ENCODE measurements around the gene DCAF4. TPM values are rescaled to one million over a fixed set of nuclear protein-coding genes. Genes with fewer than 3 reads are reported as not detected.

Gene DCAF4
- total RNA-seq, 1 experiment from 2014 or later = 39.4 TPM

DNA sequence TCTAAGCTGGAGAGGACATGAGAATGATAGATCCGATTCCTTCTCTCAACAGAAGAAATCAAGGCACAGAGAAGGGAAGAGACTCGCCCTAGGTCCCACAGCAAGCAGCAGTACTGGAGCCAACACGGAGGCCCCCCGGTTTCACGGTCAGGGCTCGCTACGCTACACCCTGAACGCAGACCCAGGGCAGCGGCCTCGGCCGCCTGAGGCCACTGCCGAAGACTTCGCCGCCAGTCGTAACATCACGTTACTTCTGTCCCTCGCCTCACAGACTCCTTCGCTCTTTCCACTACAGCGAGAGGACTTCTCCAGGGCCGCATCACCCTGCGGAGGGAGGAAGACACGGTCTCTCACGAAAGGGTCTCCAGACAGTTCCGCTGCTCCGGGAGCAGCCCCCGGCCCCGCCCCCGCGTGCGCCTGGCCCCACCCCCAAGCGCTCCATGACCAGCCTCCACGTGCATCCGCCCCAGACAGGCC is 411 bp upstream of the DCAF4 start:
- intact Hi-C loops (cut with micrococcal nuclease) = no loop called here

DNA sequence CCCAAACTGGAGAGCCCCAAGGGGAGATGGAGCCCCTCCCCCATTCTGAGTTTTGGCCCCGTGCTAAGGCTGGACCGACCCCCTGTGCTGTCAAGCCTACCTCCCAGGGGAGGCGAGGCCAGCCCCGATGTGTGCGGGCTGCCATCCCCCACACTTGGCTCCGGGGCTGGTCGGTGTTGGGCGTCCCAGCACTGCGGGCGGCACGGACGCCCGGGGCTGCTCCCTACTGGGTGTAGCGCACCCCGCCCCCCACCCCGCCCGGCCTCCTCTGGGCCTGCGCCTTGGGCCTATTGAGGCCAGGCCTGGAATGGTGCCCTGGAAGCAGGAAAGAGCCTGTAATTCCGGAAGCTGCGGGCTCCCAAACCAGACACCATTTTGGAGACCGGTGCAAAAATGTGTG is 2.6 kb downstream of the DCAF4 start:
- BruUV-seq (replicated peaks) = no TSS peak
- H3K27me3 Mint-ChIP-seq (ENCODE audit: insufficient read depth, unreplicated experiment) = no peaks in the 10 kb centered on the region
- no peak for DNase-seq (ENCODE audit: unreplicated experiment)
- TF ChIP-seq, protein P1, sequence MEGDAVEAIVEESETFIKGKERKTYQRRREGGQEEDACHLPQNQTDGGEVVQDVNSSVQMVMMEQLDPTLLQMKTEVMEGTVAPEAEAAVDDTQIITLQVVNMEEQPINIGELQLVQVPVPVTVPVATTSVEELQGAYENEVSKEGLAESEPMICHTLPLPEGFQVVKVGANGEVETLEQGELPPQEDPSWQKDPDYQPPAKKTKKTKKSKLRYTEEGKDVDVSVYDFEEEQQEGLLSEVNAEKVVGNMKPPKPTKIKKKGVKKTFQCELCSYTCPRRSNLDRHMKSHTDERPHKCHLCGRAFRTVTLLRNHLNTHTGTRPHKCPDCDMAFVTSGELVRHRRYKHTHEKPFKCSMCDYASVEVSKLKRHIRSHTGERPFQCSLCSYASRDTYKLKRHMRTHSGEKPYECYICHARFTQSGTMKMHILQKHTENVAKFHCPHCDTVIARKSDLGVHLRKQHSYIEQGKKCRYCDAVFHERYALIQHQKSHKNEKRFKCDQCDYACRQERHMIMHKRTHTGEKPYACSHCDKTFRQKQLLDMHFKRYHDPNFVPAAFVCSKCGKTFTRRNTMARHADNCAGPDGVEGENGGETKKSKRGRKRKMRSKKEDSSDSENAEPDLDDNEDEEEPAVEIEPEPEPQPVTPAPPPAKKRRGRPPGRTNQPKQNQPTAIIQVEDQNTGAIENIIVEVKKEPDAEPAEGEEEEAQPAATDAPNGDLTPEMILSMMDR (IDR thresholded peaks at IDR 0.05; ENCODE audit: unreplicated experiment) = no peak
- no peak overlapping the region for H3K4me3 Mint-ChIP-seq (ENCODE audit: unreplicated experiment)
- ChIA-PET CTCF (interaction anchor here (0.5 kb wide), 1 partner anchor 425 kb away, joined by 3 read pairs; no protein-coding TSS in a partner anchor), POLR2A (interaction anchor here (0.6 to 0.7 kb wide), 2 partner anchors 9 to 13 kb away, joined by 3 read pairs; no protein-coding TSS in a partner anchor)
- H3K27ac Mint-ChIP-seq (ENCODE audit: low read depth, unreplicated experiment) = no peak overlapping the region
- intact Hi-C loops (cut with micrococcal nuclease) = no loop called here
- H3K9me3 Mint-ChIP-seq (ENCODE audit: unreplicated experiment) = no peaks in the 10 kb centered on the region
- peaks cover 6% of the 10 kb centered on the region for H3K36me3 Mint-ChIP-seq (ENCODE audit: insufficient read depth, unreplicated experiment)
- H3K4me1 Mint-ChIP-seq (ENCODE audit: insufficient read depth, unreplicated experiment) = no peaks in the 10 kb centered on the region

More for the DNA sequence above, 411 bp upstream of the DCAF4 start:
- Mint-ChIP-seq H3K27ac (ENCODE audit: low read depth, unreplicated experiment) (peak overlapping the region; percentile 96), H3K4me1 (ENCODE audit: insufficient read depth, unreplicated experiment) (no peaks in the 10 kb centered on the region), H3K9me3 (ENCODE audit: unreplicated experiment) (no peaks in the 10 kb centered on the region), H3K4me3 (ENCODE audit: unreplicated experiment) (peak overlapping the region; percentile 90), H3K27me3 (ENCODE audit: insufficient read depth, unreplicated experiment) (no peaks in the 10 kb centered on the region), H3K36me3 (ENCODE audit: insufficient read depth, unreplicated experiment) (peaks cover 6% of the 10 kb centered on the region)
- CTCF ChIA-PET = interaction anchor here (0.6 to 2.1 kb wide), 3 partner anchors 20 to 406 kb away, joined by 3 to 11 read pairs (median 4); no protein-coding TSS in a partner anchor
- BruUV-seq (replicated peaks) = TSS peak; percentile 82
- TF ChIP-seq, protein P1 (IDR thresholded peaks at IDR 0.05; ENCODE audit: unreplicated experiment) = no peak
- no peak for DNase-seq (ENCODE audit: unreplicated experiment)
- POLR2A ChIA-PET = interaction anchor here (0.8 to 3.1 kb wide), 9 partner anchors 13 to 412 kb away, joined by 3 to 12 read pairs (median 5); partner anchors contain the start of genes DPF3, RBM25 and ZFYVE1

DNA sequence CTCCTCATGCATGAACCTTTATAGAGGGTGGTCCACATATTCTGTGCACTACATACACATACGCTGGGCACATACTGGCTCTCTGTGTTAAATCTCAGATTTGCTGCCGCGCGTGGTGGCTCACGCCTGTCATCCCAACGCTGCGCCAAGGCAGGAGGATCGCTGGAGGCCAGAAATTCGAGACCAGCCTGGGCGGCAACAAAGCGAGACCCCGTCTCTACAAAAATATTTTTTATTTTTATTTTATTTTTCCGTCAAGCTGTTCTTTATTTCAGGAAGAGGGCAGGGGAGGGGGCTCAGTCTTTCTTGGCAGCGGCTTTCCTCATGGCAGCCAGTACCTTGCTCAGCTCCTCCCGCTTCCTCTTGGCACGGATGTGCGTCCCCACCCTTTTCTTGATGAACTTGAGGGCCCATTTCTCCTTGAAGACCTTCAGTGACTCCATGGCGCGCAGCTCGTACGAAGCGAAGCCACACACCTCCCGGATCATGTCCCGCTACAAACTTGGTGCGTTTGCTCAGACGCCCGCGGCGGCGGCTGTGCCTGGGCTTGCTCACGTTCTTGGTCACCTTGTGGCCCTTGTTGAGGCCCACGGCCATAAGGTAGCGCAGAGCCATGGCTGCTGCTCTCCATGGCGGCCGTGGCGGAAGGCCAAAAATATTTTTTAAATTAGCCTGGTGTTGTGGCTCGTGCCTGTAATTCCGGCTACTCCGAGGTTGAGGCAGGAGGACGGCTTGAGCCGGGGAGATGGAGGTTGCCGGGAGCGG is 3.2 kb downstream of the DCAF4 start:
- POLR2A ChIA-PET = interaction anchor here (0.6 to 0.7 kb wide), 2 partner anchors 9 to 12 kb away, joined by 3 read pairs; no protein-coding TSS in a partner anchor
- H3K9me3 Mint-ChIP-seq (ENCODE audit: unreplicated experiment) = no peaks in the 10 kb centered on the region

DNA sequence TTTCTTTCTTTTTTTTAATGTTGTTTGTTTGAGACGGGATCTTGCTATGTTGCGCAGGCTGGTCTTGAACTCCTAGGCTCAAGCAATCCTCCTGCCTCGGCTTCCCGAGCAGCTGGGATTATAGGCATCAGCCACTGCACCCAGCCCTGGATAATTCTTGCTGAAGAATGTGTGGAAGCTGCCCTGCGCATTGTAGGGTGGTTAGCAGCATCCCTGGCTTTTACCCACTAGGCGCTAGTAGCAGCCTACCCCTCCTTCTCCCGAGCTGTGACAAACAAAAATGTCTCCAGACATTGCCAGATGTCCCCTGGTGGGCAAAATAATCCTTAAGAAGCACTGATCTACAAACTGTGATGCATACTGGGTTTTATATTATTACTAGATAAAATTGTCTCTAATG is 6.6 kb downstream of the DCAF4 start:
- Mint-ChIP-seq H3K27ac (ENCODE audit: low read depth, unreplicated experiment) (peak overlapping the region; percentile 43), H3K36me3 (ENCODE audit: insufficient read depth, unreplicated experiment) (peaks cover 6% of the 10 kb centered on the region), H3K4me3 (ENCODE audit: unreplicated experiment) (no peak overlapping the region), H3K9me3 (ENCODE audit: unreplicated experiment) (no peaks in the 10 kb centered on the region), H3K4me1 (ENCODE audit: insufficient read depth, unreplicated experiment) (no peaks in the 10 kb centered on the region), H3K27me3 (ENCODE audit: insufficient read depth, unreplicated experiment) (no peaks in the 10 kb centered on the region)
- ChIA-PET POLR2A (no interaction called here), CTCF (no interaction called here)
- TF ChIP-seq, protein P1 (IDR thresholded peaks at IDR 0.05; ENCODE audit: unreplicated experiment) = no peak
- BruUV-seq (replicated peaks) = no TSS peak
- DNase-seq (ENCODE audit: unreplicated experiment) = no peak
- intact Hi-C loops (cut with micrococcal nuclease) = no loop called here

More for the DNA sequence above, 3.2 kb downstream of the DCAF4 start:
- Mint-ChIP-seq H3K27ac (ENCODE audit: low read depth, unreplicated experiment) (no peak overlapping the region), H3K36me3 (ENCODE audit: insufficient read depth, unreplicated experiment) (peaks cover 6% of the 10 kb centered on the region), H3K27me3 (ENCODE audit: insufficient read depth, unreplicated experiment) (no peaks in the 10 kb centered on the region), H3K4me3 (ENCODE audit: unreplicated experiment) (no peak overlapping the region), H3K4me1 (ENCODE audit: insufficient read depth, unreplicated experiment) (no peaks in the 10 kb centered on the region)
- CTCF ChIA-PET = interaction anchor here (0.5 to 0.6 kb wide), 2 partner anchors 20 to 425 kb away, joined by 3 read pairs; no protein-coding TSS in a partner anchor
- TF ChIP-seq, protein P1 (IDR thresholded peaks at IDR 0.05; ENCODE audit: unreplicated experiment) = no peak
- no peak for DNase-seq (ENCODE audit: unreplicated experiment)
- intact Hi-C loops (cut with micrococcal nuclease) = no loop called here
- BruUV-seq (replicated peaks) = no TSS peak

All from MCF 10A (cell line).